HepG2 (cell line): Measurements from ENCODE around the gene MTF1. TPM values are rescaled to one million over a fixed set of nuclear protein-coding genes. Genes with fewer than 3 reads are reported as not detected.
A peak's percentile ranks its signal among the peaks of the same experiment; 100 is the strongest.

Experiments
- CCDC6 ChIP-seq: sonication (generic); formaldehyde crosslinking; IDR thresholded peaks from 2 replicates; pipeline ENCODE4 v1.8.1; 2022; ENCODE audit warnings: mild to moderate bottlenecking, missing genetic modification reagents, moderate library complexity
- EEA1 ChIP-seq: sonication (generic); formaldehyde crosslinking; IDR thresholded peaks from 2 replicates; pipeline ENCODE4 v1.5.1; 2020; ENCODE audit warnings: mild to moderate bottlenecking, missing genetic modification reagents, borderline replicate concordance
- FOXA1 ChIP-seq, 2 experiments: fragments of 450-650 bp in 1 of 2; sonication (generic) in 1 of 2; formaldehyde crosslinking in 1 of 2; IDR thresholded peaks; 2 replicates each; pipeline versions ENCODE4 v1.4.0 to v1.6.1; 2016 to 2020; ENCODE audit warnings: missing genetic modification reagents in 1 of 2
- HOXD1 ChIP-seq: sonication (generic); formaldehyde crosslinking; IDR thresholded peaks from 2 replicates; pipeline ENCODE4 v1.5.0; 2020; ENCODE audit warnings: missing genetic modification reagents
- NFIC ChIP-seq: IDR thresholded peaks from 2 replicates; pipeline ENCODE4 v1.6.1; 2012; ENCODE audit warnings: mild to moderate bottlenecking, low read length, inconsistent platforms
- NR1H2 ChIP-seq: sonication (generic); formaldehyde crosslinking; IDR thresholded peaks from 2 replicates; pipeline ENCODE4 v1.8.1; 2022; ENCODE audit warnings: low read depth, missing genetic modification reagents, borderline replicate concordance
- PAX8 ChIP-seq: sonication (generic); formaldehyde crosslinking; IDR thresholded peaks from 2 replicates; pipeline ENCODE4 v1.8.0; 2022; ENCODE audit warnings: mild to moderate bottlenecking, missing genetic modification reagents, borderline replicate concordance
- PLRG1 ChIP-seq: fragments of 450-650 bp; conservative IDR thresholded peaks from 2 replicates; pipeline ENCODE4 v1.6.1; 2016
- POLR2AphosphoS5 ChIP-seq: IDR thresholded peaks from 2 replicates; pipeline ENCODE4 v1.6.1; 2012; ENCODE audit warnings: low read depth, low read length
- RAD21 ChIP-seq: fragments of 450-650 bp; formaldehyde crosslinking; IDR thresholded peaks from 2 replicates; pipeline ENCODE4 v1.5.0; 2020; ENCODE audit warnings: mild to moderate bottlenecking
- RFXAP ChIP-seq: sonication (generic); formaldehyde crosslinking; IDR thresholded peaks from 2 replicates; pipeline ENCODE4 v1.4.0; 2020; ENCODE audit warnings: missing genetic modification reagents, borderline replicate concordance
- SIN3B ChIP-seq: fragments of 150-350 bp; IDR thresholded peaks from 2 replicates; pipeline ENCODE4 v1.6.1; 2014; ENCODE audit warnings: low read length
- SP140L ChIP-seq: sonication (generic); formaldehyde crosslinking; IDR thresholded peaks from 2 replicates; pipeline ENCODE4 v1.4.0; 2020; ENCODE audit warnings: missing genetic modification reagents, borderline replicate concordance
- STAT5B ChIP-seq: sonication (generic); formaldehyde crosslinking; IDR thresholded peaks from 2 replicates; pipeline ENCODE4 v1.4.0; 2020; ENCODE audit warnings: missing genetic modification reagents
- TSC22D2 ChIP-seq: sonication (generic); formaldehyde crosslinking; IDR thresholded peaks from 2 replicates; pipeline ENCODE4 v1.5.1; 2020; ENCODE audit warnings: missing genetic modification reagents, mild to moderate bottlenecking, borderline replicate concordance
- YEATS2 ChIP-seq: sonication (generic); formaldehyde crosslinking; IDR thresholded peaks from 2 replicates; pipeline ENCODE4 v1.4.0; 2020; ENCODE audit warnings: missing genetic modification reagents, borderline replicate concordance
- ZFP36L2 ChIP-seq: sonication (generic); formaldehyde crosslinking; IDR thresholded peaks from 2 replicates; pipeline ENCODE4 v1.4.0; 2020; ENCODE audit warnings: missing genetic modification reagents
- ZNF274 ChIP-seq: sonication (generic); formaldehyde crosslinking; IDR thresholded peaks from 2 replicates; pipeline ENCODE4 v1.5.1; 2020; ENCODE audit warnings: mild to moderate bottlenecking, missing genetic modification reagents
- ZNF282 ChIP-seq: fragments of 450-650 bp; IDR thresholded peaks from 2 replicates; pipeline ENCODE4 v1.6.1; 2018; ENCODE audit not compliant: partially characterized antibody
- ZNF468 ChIP-seq: sonication (generic); formaldehyde crosslinking; IDR thresholded peaks from 2 replicates; pipeline ENCODE4 v1.8.0; 2022; ENCODE audit warnings: mild to moderate bottlenecking, moderate library complexity, missing genetic modification reagents
- ZNF75D ChIP-seq: sonication (generic); formaldehyde crosslinking; IDR thresholded peaks from 2 replicates; pipeline ENCODE4 v1.8.1; 2023; ENCODE audit warnings: missing genetic modification reagents, mild to moderate bottlenecking, borderline replicate concordance
- polyA plus RNA-seq, 8 experiments: library from polyadenylated mRNA; depleted of rRNA in 3 of 8; stranded (reverse) in 7 of 8; unstranded in 1 of 8; fragments of >200 nt; fragmentation: Illumina TruSeq in 4 of 8; extraction: Trizol in 4 of 8; gene quantifications; 2 replicates each; pipeline versions ENCODE4 v1.2.1 to v1.2.3, GENCODE V29; 2011 to 2016; ENCODE audit warnings: low read depth in 4 of 8, missing spikeins in 1 of 8, mixed read lengths in 1 of 8; ENCODE audit not compliant: insufficient read depth in 1 of 8
- total RNA-seq, 5 experiments: library from RNA; depleted of rRNA; stranded (reverse); fragments of >200 nt; fragmentation: Illumina TruSeq; extraction: Trizol; gene quantifications; 2 replicates each; pipeline ENCODE4 v1.2.3, GENCODE V29; 2016; ENCODE audit warnings: low read depth in 1 of 5
- TF ChIP-seq, protein P1 (sequence below): sonication (generic); formaldehyde crosslinking; IDR thresholded peaks from 2 replicates; pipeline ENCODE4 v1.4.0; 2020; ENCODE audit warnings: low read depth, mild to moderate bottlenecking, missing genetic modification reagents
- TF ChIP-seq, protein P2 (sequence below): sonication (generic); formaldehyde crosslinking; IDR thresholded peaks from 2 replicates; pipeline ENCODE4 v1.4.0; 2020; ENCODE audit warnings: missing genetic modification reagents
- TF ChIP-seq, protein P3 (sequence below): sonication (generic); formaldehyde crosslinking; IDR thresholded peaks from 2 replicates; pipeline ENCODE4 v1.5.1; 2020; ENCODE audit warnings: mild to moderate bottlenecking, missing genetic modification reagents, moderate library complexity
- TF ChIP-seq, protein P4 (sequence below): sonication (generic); formaldehyde crosslinking; IDR thresholded peaks from 2 replicates; pipeline ENCODE4 v1.8.1; 2023; ENCODE audit warnings: mild to moderate bottlenecking, inconsistent platforms, moderate library complexity, missing genetic modification reagents, borderline replicate concordance

MTF1 gene
- total and polyA plus RNA-seq, 2 of the 13 experiments (the other 11 are each of a cell fraction or from before 2014, with no cell fraction given): 2.4 to 3.3 TPM

DNA sequence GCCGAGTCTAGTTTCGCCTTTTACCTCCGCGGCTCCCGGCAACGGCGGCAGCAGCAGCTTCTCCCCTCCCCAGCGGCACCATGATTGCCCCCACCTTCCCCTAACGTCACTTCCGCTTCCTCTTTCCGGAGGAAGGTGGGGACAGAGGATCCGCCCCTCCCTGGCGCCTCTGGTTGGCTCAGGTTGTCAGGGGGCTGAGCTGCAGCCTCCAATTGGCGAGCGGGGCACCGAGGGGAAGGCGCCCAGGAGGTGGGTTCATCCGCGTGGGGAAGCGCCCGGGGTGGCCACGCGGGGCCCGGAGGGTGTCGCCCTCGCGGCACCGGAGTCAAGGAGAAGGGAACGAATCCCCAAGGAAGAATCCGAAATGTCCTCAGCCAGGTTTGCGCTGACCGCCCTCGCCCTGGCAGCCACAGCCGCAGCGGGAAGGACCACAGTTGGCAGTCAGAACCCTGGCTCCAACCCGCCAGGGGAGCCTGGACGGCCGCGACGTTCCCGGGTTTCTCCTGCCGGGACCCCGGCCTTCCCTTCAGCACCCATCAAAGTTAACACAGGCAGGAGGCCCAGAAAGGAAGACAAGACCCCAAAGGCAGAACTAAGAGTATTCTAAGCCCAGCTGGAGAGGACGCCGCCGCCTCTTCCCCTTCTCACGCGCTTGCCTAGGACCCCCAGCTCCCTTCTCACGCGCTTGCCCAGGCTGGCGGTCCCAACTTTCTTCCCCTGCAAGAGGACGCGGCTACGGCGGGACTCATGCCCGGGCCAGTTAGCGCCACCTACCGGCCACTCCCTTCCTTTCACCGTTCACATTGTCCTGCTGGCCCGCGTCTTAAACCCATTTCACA is at the start of gene MTF1 (continued):
- TF ChIP-seq ZNF274 (CRISPR knock-in tag) (peak; percentile 17; the same call in 1 of the 2 replicates), ZFP36L2 (0 out of 2 replicates have a peak, but pooled peaks have one; percentile 44), POLR2AphosphoS5 (peak; percentile 81), SIN3B (peak; percentile 72; the same call in 1 of the 2 replicates), ZNF282 (no peak), ZNF75D (CRISPR knock-in tag) (no peak), PAX8 (CRISPR knock-in tag) (0 out of 2 replicates have a peak, but pooled peaks have one; percentile 3), EEA1 (no peak), RFXAP (CRISPR knock-in tag) (no peak), ZNF468 (CRISPR knock-in tag) (no peak), TSC22D2 (CRISPR knock-in tag) (0 out of 2 replicates have a peak, but pooled peaks have one; percentile 40), PLRG1 (no peak), HOXD1 (0 out of 2 replicates have a peak, but pooled peaks have one; percentile 23), STAT5B (no peak), RAD21 (peak; percentile 41; the same call in 1 of the 2 replicates), NR1H2 (CRISPR knock-in tag) (no peak), SP140L (CRISPR knock-in tag) (no peak), FOXA1 (IDR thresholded peaks at IDR 0.05) (no peak), FOXA1 (CRISPR knock-in tag; IDR thresholded peaks at IDR 0.05) (no peak), NFIC (no peak), CCDC6 (peak; percentile 58; the same call in 1 of the 2 replicates), YEATS2 (CRISPR knock-in tag) (peak; percentile 93)
- TF ChIP-seq, protein P1, sequence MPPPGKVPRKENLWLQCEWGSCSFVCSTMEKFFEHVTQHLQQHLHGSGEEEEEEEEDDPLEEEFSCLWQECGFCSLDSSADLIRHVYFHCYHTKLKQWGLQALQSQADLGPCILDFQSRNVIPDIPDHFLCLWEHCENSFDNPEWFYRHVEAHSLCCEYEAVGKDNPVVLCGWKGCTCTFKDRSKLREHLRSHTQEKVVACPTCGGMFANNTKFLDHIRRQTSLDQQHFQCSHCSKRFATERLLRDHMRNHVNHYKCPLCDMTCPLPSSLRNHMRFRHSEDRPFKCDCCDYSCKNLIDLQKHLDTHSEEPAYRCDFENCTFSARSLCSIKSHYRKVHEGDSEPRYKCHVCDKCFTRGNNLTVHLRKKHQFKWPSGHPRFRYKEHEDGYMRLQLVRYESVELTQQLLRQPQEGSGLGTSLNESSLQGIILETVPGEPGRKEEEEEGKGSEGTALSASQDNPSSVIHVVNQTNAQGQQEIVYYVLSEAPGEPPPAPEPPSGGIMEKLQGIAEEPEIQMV (CRISPR knock-in tag): 0 out of 2 replicates have a peak, but pooled peaks have one; percentile 41
- TF ChIP-seq, protein P2, sequence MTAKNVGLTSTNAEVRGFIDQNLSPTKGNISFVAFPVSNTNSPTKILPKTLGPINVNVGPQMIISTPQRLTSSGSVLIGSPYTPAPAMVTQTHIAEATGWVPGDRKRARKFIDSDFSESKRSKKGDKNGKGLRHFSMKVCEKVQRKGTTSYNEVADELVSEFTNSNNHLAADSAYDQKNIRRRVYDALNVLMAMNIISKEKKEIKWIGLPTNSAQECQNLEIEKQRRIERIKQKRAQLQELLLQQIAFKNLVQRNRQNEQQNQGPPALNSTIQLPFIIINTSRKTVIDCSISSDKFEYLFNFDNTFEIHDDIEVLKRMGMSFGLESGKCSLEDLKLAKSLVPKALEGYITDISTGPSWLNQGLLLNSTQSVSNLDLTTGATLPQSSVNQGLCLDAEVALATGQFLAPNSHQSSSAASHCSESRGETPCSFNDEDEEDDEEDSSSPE (CRISPR knock-in tag): peak; percentile 73
- TF ChIP-seq, protein P3, sequence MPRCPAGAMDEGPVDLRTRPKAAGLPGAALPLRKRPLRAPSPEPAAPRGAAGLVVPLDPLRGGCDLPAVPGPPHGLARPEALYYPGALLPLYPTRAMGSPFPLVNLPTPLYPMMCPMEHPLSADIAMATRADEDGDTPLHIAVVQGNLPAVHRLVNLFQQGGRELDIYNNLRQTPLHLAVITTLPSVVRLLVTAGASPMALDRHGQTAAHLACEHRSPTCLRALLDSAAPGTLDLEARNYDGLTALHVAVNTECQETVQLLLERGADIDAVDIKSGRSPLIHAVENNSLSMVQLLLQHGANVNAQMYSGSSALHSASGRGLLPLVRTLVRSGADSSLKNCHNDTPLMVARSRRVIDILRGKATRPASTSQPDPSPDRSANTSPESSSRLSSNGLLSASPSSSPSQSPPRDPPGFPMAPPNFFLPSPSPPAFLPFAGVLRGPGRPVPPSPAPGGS (CRISPR knock-in tag): no peak; the same call in 1 of the 2 replicates
- TF ChIP-seq, protein P4, sequence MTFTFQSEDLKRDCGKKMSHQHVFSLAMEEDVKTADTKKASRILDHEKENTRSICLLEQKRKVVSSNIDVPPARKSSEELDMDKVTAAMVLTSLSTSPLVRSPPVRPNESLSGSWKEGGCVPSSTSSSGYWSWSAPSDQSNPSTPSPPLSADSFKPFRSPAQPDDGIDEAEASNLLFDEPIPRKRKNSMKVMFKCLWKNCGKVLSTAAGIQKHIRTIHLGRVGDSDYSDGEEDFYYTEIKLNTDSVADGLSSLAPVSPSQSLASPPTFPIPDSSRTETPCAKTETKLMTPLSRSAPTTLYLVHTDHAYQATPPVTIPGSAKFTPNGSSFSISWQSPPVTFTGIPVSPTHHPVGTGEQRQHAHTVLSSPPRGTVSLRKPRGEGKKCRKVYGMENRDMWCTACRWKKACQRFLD (CRISPR knock-in tag): peak; percentile 90; the same call in 1 of the 2 replicates
